Raji (cell line): ENCODE measurements around the gene CDH2.

Source experiments
- POLR2A ChIP-seq: IDR thresholded peaks from 2 replicates; pipeline ENCODE4 v1.6.1; 2011; ENCODE audit warnings: low read depth, low read length, control low read depth; ENCODE audit not compliant: insufficient read depth

CDH2 gene

GRCh38 chr18:27985832-27986231 lies 191.1 kb downstream of the CDH2 start:
- TF ChIP-seq POLR2A: no peak

DNA sequence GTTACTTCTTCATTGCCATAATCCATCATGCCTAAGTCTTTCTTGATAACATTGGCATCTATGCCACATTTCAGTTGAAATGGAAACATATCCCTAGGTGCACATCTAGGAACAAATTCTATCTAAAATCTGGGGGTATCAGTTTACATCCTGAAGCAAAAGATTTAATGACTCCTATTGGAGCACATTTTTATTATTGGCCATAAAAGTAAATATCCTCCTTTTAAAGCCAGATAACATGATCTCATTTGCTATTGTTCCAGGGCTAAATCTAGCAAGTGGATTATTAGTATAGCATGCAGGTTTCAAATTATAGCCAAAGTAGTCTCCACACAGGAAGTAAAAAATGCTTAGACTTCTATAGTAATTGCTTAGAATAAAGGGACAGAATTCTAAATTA lies 193.2 kb downstream of the CDH2 start:
- TF ChIP-seq POLR2A: no peak

GRCh38 chr18:27976806-27977408 lies 200.0 kb downstream of the CDH2 start:
- TF ChIP-seq POLR2A: no peak

- TF ChIP-seq POLR2A: no peak
These were observed 206.6 kb downstream of the CDH2 start for GRCh38 chr18:27970321-27970720.

GRCh38 chr18:27969206-27969605 lies 207.7 kb downstream of the CDH2 start:
- no peak for TF ChIP-seq POLR2A

- no peak for TF ChIP-seq POLR2A
These were observed 208.8 kb downstream of the CDH2 start for GRCh38 chr18:27967913-27968824.

GRCh38 chr18:27966881-27967280 lies 210.0 kb downstream of the CDH2 start:
- no peak for TF ChIP-seq POLR2A

DNA sequence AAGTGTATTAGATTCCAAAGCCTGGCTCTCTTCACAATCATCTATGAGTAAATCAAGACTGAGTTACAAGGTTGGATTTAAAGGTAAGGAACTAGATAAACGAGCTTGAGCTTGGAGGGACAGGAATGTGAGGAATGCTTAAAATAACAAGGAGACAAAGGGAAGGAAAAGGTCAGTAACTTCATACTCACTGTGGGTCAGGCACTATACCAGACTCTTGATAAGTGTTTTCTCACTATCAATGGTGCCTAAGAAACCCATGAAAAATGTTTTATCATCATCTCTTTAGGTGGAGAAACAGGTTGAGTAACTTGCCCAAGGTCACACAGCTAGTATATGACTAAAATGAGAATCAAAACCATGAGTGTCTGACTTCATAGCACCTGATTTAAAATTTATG lies 212.1 kb downstream of the CDH2 start:
- no peak for TF ChIP-seq POLR2A

- no peak for TF ChIP-seq POLR2A
These were observed 217.8 kb downstream of the CDH2 start for GRCh38 chr18:27959101-27959500.

GRCh38 chr18:27956001-27956640 lies 220.8 kb downstream of the CDH2 start:
- no peak for TF ChIP-seq POLR2A

DNA sequence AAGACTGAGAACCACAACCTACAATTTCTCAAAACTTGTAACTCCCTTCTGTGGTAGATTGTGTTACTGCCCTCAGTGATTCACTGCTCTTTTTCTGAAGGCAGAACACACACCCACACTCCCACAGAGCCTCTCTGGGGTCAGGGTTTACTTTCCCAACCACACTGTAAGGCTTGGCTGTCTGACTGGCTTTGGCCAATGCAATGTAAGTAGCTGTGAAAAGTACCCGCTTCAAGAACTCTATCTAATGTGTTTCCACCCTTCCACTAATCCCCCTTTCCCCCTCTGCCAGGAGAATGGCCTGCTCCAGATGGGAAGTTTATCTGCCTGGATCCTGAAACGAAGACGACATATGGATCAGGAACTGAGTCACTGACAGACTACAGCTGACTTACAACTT lies 222.7 kb downstream of the CDH2 start:
- TF ChIP-seq POLR2A: no peak

DNA sequence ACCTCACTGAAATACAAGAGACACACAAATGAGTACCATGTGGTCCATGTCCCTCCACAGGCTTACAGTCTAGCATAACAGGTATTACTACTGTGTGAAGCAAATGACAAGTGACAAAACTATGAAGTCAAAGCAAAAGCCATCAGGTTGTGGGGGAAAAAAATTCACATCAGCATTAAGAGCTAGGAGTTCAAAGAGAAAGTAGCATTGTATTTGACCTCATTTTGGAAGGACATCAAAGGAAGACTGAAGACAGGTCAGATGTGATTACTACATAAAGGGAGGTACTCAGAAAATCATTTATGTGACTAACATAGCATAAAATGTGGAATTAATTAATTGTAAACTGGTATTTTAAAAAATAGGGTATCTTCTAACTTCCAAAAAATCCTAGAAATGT lies 224.2 kb downstream of the CDH2 start:
- TF ChIP-seq POLR2A: no peak

DNA sequence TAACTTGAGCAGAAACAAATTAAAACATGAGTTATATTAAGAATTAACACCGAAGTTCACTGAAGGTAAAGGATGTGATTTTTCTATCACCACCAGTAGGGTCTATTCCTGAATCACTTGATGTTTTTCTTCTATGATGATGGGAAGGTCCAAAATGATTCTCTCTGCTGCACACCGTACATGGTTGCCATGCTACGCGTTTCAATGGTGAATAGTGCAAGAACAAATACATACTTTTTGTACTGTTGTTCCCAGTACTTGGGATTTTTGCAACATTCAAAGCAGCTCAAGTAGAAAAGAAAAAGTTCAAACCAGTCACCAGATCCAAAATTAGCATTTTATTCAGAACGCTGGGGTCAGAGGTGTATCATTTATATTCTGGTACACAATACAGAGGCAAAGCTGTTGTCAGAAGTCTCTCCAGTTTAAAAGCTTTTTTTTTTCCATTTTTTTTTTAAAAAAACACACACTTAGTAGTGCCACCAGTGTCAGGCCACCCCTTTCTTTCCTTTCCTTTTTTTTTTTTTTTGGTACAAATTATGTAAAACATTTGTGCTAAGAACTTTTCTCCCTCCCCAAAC lies 226.2 kb downstream of the CDH2 start:
- TF ChIP-seq POLR2A: no peak

GRCh38 chr18:27948986-27949385 lies 227.9 kb downstream of the CDH2 start:
- no peak for TF ChIP-seq POLR2A

- no peak for TF ChIP-seq POLR2A
These were observed 234.2 kb downstream of the CDH2 start for GRCh38 chr18:27942706-27943105.

DNA sequence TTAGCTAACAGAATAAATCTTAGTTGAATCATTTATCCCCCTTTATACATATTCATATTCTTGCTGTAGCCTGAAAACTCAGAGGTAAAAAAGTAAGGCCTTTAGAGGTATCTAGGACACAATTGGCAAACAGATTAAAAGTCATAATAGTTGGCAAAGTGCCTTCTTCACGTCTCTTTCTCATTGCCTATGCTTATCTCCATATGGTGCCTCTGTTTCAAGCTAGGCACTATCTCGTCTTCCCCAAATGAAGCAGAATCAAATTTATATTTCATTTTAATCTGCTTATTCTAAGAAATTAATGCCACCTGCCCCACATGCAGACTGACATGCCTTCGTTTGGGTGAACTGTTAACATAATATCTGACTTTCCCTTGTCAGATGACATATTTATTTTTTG lies 245.4 kb downstream of the CDH2 start:
- no peak for TF ChIP-seq POLR2A
